ENCODE results near the gene FGF4. TPM values are rescaled to one million over a fixed set of nuclear protein-coding genes. Genes with fewer than 3 reads are reported as not detected.

The FGF4 gene
- total and polyA plus RNA-seq, 5 donors from 2014 or later: not detected

- H3K27ac ChIP-seq (ENCODE audit: insufficient read depth, low read length, poor library complexity, severe bottlenecking): no peak overlapping the region
- H3K4me1 Mint-ChIP-seq: no peaks in the 10 kb centered on the region
- H3K27me3 Mint-ChIP-seq: peaks cover 37% of the 10 kb centered on the region
- H3K36me3 Mint-ChIP-seq: no peaks in the 10 kb centered on the region
- H3K9me3 Mint-ChIP-seq: peaks cover 0 to 5% (median 0%) of the 10 kb centered on the region in 7 donors
- no peak overlapping the region for H3K4me3 ChIP-seq (ENCODE audit: low read depth, low read length)
- H3K27me3 ChIP-seq (ENCODE audit: control insufficient read depth, insufficient read depth, low read length): peaks cover 7% of the 10 kb centered on the region
- ATAC-seq (ENCODE audit: low read depth in 2 of 2) (no peak), DNase-seq (no peak)
- H3K4me3 Mint-ChIP-seq: no peak overlapping the region
- no peaks in the 10 kb centered on the region for H3K4me1 ChIP-seq (ENCODE audit: control insufficient read depth, insufficient read depth, low read length, poor library complexity, severe bottlenecking)
- no peaks in the 10 kb centered on the region for H3K9me3 ChIP-seq (ENCODE audit: control insufficient read depth in 2 of 2, low read length in 2 of 2)
- H3K36me3 ChIP-seq (ENCODE audit: control insufficient read depth, insufficient read depth, low read length): no peaks in the 10 kb centered on the region
- H3K27ac Mint-ChIP-seq: no peak overlapping the region
Observed at GRCh38 chr11:69726481-69726880, 48.7 kb downstream of the FGF4 start.

GRCh38 chr11:69726019-69726418, 49.1 kb downstream of the FGF4 start:
- Mint-ChIP-seq H3K36me3 (no peaks in the 10 kb centered on the region), H3K27ac (no peak overlapping the region), H3K27me3 (peaks cover 38% of the 10 kb centered on the region), H3K9me3 (peaks cover 0 to 5% (median 0%) of the 10 kb centered on the region in 7 donors), H3K4me3 (no peak overlapping the region), H3K4me1 (no peaks in the 10 kb centered on the region)
- ATAC-seq (ENCODE audit: low read depth in 2 of 2) (no peak), DNase-seq (no peak)
- H3K27me3 ChIP-seq (ENCODE audit: control insufficient read depth, insufficient read depth, low read length): peaks cover 7% of the 10 kb centered on the region
- H3K27ac ChIP-seq (ENCODE audit: insufficient read depth, low read length, poor library complexity, severe bottlenecking): no peak overlapping the region
- H3K4me1 ChIP-seq (ENCODE audit: control insufficient read depth, insufficient read depth, low read length, poor library complexity, severe bottlenecking): no peaks in the 10 kb centered on the region
- no peaks in the 10 kb centered on the region for H3K9me3 ChIP-seq (ENCODE audit: control insufficient read depth in 2 of 2, low read length in 2 of 2)
- H3K4me3 ChIP-seq (ENCODE audit: low read depth, low read length): no peak overlapping the region
- H3K36me3 ChIP-seq (ENCODE audit: control insufficient read depth, insufficient read depth, low read length): no peaks in the 10 kb centered on the region

GRCh38 chr11:69721745-69722144, 53.4 kb downstream of the FGF4 start:
- Histone ChIP-seq H3K27me3 (ENCODE audit: control insufficient read depth, insufficient read depth, low read length) (peaks cover 10% of the 10 kb centered on the region), H3K36me3 (ENCODE audit: control insufficient read depth, insufficient read depth, low read length) (no peaks in the 10 kb centered on the region), H3K4me1 (ENCODE audit: control insufficient read depth, insufficient read depth, low read length, poor library complexity, severe bottlenecking) (no peaks in the 10 kb centered on the region), H3K9me3 (ENCODE audit: control insufficient read depth in 2 of 2, low read length in 2 of 2) (no peaks in the 10 kb centered on the region), H3K4me3 (ENCODE audit: low read depth, low read length) (no peak overlapping the region), H3K27ac (ENCODE audit: insufficient read depth, low read length, poor library complexity, severe bottlenecking) (no peak overlapping the region)
- H3K27ac Mint-ChIP-seq: no peak overlapping the region
- H3K4me1 Mint-ChIP-seq: peaks cover 0 to 2% (median 0%) of the 10 kb centered on the region in 4 donors
- ATAC-seq (ENCODE audit: low read depth in 2 of 2) (no peak), DNase-seq (no peak)
- H3K9me3 Mint-ChIP-seq: peaks cover 0 to 2% (median 0%) of the 10 kb centered on the region in 7 donors
- no peak overlapping the region for H3K4me3 Mint-ChIP-seq
- no peaks in the 10 kb centered on the region for H3K36me3 Mint-ChIP-seq
- H3K27me3 Mint-ChIP-seq: peaks cover 49% of the 10 kb centered on the region

- H3K27me3 Mint-ChIP-seq: peaks cover 49% of the 10 kb centered on the region
- DNase-seq (no peak), ATAC-seq (ENCODE audit: low read depth in 2 of 2) (no peak)
- H3K4me3 Mint-ChIP-seq: no peak overlapping the region
- H3K36me3 Mint-ChIP-seq: no peaks in the 10 kb centered on the region
- H3K36me3 ChIP-seq (ENCODE audit: control insufficient read depth, insufficient read depth, low read length): no peaks in the 10 kb centered on the region
- peaks cover 0 to 2% (median 0%) of the 10 kb centered on the region in 7 donors for H3K9me3 Mint-ChIP-seq
- no peak overlapping the region for H3K27ac ChIP-seq (ENCODE audit: insufficient read depth, low read length, poor library complexity, severe bottlenecking)
- H3K9me3 ChIP-seq (ENCODE audit: control insufficient read depth in 2 of 2, low read length in 2 of 2): no peaks in the 10 kb centered on the region
- H3K4me3 ChIP-seq (ENCODE audit: low read depth, low read length): no peak overlapping the region
- H3K4me1 ChIP-seq (ENCODE audit: control insufficient read depth, insufficient read depth, low read length, poor library complexity, severe bottlenecking): no peaks in the 10 kb centered on the region
- H3K27ac Mint-ChIP-seq: no peak overlapping the region
- peaks cover 8% of the 10 kb centered on the region for H3K27me3 ChIP-seq (ENCODE audit: control insufficient read depth, insufficient read depth, low read length)
- H3K4me1 Mint-ChIP-seq: peaks cover 0 to 2% (median 0%) of the 10 kb centered on the region in 4 donors
Observed at GRCh38 chr11:69721106-69721505, 54.0 kb downstream of the FGF4 start.

Other genes starting within 250 kb of the FGF4 start
- gene CCND1, start 134.2 kb downstream of the FGF4 start, total RNA-seq: 3.6 TPM
- under 1 TPM in 2 of 4 donors, not detected in 2; 0.17 to 0.65 TPM for gene CCND1, start 134.2 kb downstream of the FGF4 start, polyA plus RNA-seq
- 37.6 TPM for gene LTO1, start 100.0 kb downstream of the FGF4 start, total RNA-seq
- gene LTO1, start 100.0 kb downstream of the FGF4 start, polyA plus RNA-seq: 10 to 100 TPM; 15.5 to 23.3 (median 17.6) TPM
- gene FGF19, start 71.3 kb downstream of the FGF4 start, total RNA-seq: not detected
- not detected for gene FGF19, start 71.3 kb downstream of the FGF4 start, polyA plus RNA-seq
- gene FGF3, start 44.1 kb upstream of the FGF4 start, total RNA-seq: not detected
- gene FGF3, start 44.1 kb upstream of the FGF4 start, polyA plus RNA-seq: not detected

Measured in CD4-positive, CD25-positive, alpha-beta regulatory T cell (primary cell).